Cardiac septum (tissue), 1 donor: ENCODE results near the gene NCSTN. TPM values are rescaled to one million over a fixed set of nuclear protein-coding genes. Genes with fewer than 3 reads are reported as not detected.

Experiments
- DNase-seq: peaks from one replicate; pipeline ENCODE4 v3.0.0-alpha.2; 2020; ENCODE audit warnings: low spot score
- intact Hi-C: fragments of 100-400 bp; cut with DNase I; formaldehyde crosslinking; loops from one replicate; pipeline ENCODE4 v1.14.0; 2022
- total RNA-seq: library from RNA; stranded (reverse); fragmentation: NEBNext Ultra II Directional; extraction: Animal tissue kit (Norgen Biotek cat#: 25700); gene quantifications from one replicate; pipeline ENCODE4 v1.2.1, GENCODE V29; 2021
- donor health status: DM: no; HTN: no; CAD: no.

NCSTN gene
- total RNA-seq, 1 donor from 2014 or later = 53.7 TPM

GRCh38 chr1:160400646-160401486, 57.7 kb downstream of the NCSTN start:
- no peak for DNase-seq
- intact Hi-C loops = no loop called here

DNA sequence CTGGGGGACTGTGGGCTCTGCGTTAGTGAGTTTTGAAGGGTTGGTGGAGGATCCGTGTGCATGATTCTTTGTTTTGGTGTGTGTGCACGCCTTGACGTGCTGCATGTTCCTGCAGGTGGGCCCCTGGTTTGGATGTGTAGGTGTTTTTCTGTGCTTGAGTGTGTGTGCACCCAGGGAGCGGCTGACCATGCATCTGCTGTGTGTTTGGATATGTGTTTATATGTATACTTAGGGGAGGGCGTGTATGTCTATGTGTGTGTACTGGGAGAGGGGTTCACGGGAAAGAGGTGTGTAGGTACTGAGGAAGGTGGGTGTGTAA, 58.3 kb downstream of the NCSTN start:
- intact Hi-C loops = no loop called here
- no peak for DNase-seq

- no peak for DNase-seq
- intact Hi-C loops = no loop called here
Observed at GRCh38 chr1:160402001-160402795, 59.0 kb downstream of the NCSTN start.

- intact Hi-C loops = no loop called here
- no peak for DNase-seq
Observed at GRCh38 chr1:160403244-160403643, 60.1 kb downstream of the NCSTN start.

DNA sequence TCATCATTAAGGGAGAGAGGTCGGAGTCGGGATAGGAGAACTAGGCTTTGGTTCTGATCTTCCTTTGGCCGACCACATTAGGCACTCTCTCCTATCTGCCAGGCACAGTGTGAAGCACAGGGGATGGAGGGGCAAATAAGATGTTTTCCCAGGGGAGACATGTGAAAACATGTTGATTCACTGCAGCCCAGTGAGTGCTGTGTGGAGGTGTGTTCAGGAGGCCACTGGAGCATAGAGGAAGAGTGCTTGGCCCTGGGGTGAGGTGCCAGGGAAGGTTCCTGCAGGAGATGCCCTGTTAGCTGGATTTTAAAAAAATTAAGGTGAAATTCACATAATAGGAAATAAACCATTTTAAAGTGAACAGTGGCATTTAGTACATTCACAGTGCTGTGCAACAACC, 60.9 kb downstream of the NCSTN start:
- no peak for DNase-seq
- intact Hi-C loops = no loop called here

DNA sequence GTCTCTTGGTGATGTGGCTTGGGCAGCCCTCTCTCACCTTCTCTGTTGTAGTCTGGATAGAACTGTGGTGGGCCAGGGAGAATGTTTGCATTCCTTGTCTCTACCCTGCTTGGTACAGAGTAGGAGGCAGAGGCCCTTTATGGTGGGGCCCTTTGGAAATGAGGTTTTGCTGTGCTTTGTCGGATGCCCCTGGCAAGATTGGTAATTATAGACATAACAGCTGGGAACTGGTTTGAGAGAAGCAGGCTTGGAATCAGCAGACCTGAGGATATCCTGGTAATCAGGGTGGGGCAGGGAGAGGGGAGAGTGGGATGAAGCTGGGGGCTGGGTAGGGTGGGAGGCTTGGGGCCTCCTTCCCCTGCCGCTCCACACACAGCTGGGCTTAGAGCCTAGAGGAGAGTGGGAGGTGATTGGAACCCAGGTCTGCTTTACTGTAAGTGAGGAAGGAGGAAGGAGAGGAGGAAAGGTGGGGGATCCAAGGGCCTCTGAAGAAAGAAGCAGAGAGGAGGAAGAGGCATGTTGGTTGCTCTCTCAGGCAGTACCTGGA, 62.2 kb downstream of the NCSTN start:
- DNase-seq = no peak
- intact Hi-C loops = no loop called here

DNA sequence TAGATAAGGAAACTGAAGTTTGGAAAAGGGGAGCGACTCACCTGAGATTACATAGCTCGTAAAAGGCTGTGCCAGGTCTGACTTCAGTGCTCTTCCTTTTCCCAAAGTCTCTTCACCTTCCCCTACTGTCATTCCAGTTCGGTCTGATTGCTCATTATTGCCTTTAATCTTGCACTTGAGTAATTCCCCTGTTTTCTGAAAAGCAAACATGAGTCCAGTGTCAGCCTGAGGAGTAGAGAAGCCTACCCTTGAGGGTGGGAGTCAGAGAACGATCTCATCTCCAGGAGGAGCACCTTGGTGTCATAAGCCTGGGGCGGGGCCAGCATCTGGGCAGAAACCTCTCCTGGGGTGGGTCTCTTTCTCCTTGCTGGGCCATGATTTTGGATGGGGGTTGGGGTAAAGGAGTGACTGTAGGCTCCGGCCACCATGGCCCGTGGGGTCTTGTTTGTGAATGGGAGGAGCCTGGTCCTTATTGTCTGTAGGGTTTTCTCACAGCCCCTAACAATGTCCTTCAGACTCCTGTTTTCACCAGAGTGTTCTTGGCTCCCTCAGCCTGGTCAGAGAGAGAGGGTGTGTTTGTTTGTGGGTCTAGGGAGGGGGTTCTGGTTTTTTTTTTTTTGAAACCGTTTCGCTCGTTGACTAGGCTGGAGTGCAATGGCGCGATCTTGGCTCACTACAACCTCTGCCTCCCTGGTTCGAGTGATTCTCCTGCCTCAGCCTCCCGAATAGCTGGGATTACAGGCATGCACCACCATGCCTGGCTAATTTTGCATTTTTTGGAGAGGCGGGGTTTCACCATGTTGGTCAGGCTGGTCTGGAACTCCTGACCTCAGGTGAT, 63.2 kb downstream of the NCSTN start:
- intact Hi-C loops = no loop called here
- no peak for DNase-seq

- DNase-seq = no peak
- intact Hi-C loops = no loop called here
Observed at GRCh38 chr1:160407839-160408801, 64.9 kb downstream of the NCSTN start.

Other genes with a start within 250 kb of the NCSTN start
- gene IGSF8, start 244.8 kb upstream of the NCSTN start, total RNA-seq = 29.7 TPM
- gene ATP1A2, start 227.6 kb upstream of the NCSTN start, total RNA-seq = 147 TPM
- gene ATP1A4, start 191.8 kb upstream of the NCSTN start, total RNA-seq = 1.0 TPM
- 57.8 TPM for gene CASQ1, start 152.8 kb upstream of the NCSTN start, total RNA-seq
- 317 TPM for gene PEA15, start 138.0 kb upstream of the NCSTN start, total RNA-seq
- gene DCAF8, start 80.8 kb upstream of the NCSTN start, total RNA-seq = 123 TPM
- gene PEX19, start 58.2 kb upstream of the NCSTN start, total RNA-seq = 68.9 TPM
- 118 TPM for gene COPA, start 133 bp upstream of the NCSTN start, total RNA-seq
- gene NHLH1, start 23.7 kb downstream of the NCSTN start, total RNA-seq = not detected
- 1.4 TPM for gene VANGL2, start 57.2 kb downstream of the NCSTN start, total RNA-seq
- 0.13 TPM for gene SLAMF6, start 179.9 kb downstream of the NCSTN start, total RNA-seq
- gene CD84, start 236.1 kb downstream of the NCSTN start, total RNA-seq = 2.4 TPM